ENCODE measurements around the gene DCTN2.
"Not testable (repeated sequence)": the region's sequence is repeated elsewhere in the genome, so short reads cannot be mapped to it uniquely, and the experiment has no call there.

DCTN2 gene

GRCh38 chr12:57576613-57577160, 29.7 kb upstream of the DCTN2 start:
- no peak for DNase-seq (ENCODE audit: low read depth in 3 of 3)

GRCh38 chr12:57575771-57576612, 29.0 kb upstream of the DCTN2 start:
- DNase-seq (ENCODE audit: low read depth in 3 of 3), result no peak

- no peak for DNase-seq (ENCODE audit: low read depth in 3 of 3)
Observed at GRCh38 chr12:57574795-57575194, 27.8 kb upstream of the DCTN2 start.

GRCh38 chr12:57571926-57572762, 25.2 kb upstream of the DCTN2 start:
- DNase-seq (ENCODE audit: low read depth in 3 of 3), result no peak

GRCh38 chr12:57570438-57570837, 23.4 kb upstream of the DCTN2 start:
- not testable (repeated sequence) for DNase-seq (ENCODE audit: low read depth in 3 of 3)

- DNase-seq (ENCODE audit: low read depth in 3 of 3), result no peak
Observed at GRCh38 chr12:57569858-57570257, 22.9 kb upstream of the DCTN2 start.

- DNase-seq (ENCODE audit: low read depth in 3 of 3), result no peak
Observed at GRCh38 chr12:57568838-57569237, 21.8 kb upstream of the DCTN2 start.

GRCh38 chr12:57564178-57564740, 17.3 kb upstream of the DCTN2 start:
- DNase-seq (ENCODE audit: low read depth in 3 of 3), result no peak

- DNase-seq (ENCODE audit: low read depth in 3 of 3), result no peak
Observed at GRCh38 chr12:57563358-57563757, 16.4 kb upstream of the DCTN2 start.

- DNase-seq (ENCODE audit: low read depth in 3 of 3), result not testable (repeated sequence)
Observed at GRCh38 chr12:57561117-57561516, 14.1 kb upstream of the DCTN2 start.

GRCh38 chr12:57560516-57560915, 13.5 kb upstream of the DCTN2 start:
- no peak for DNase-seq (ENCODE audit: low read depth in 3 of 3)

GRCh38 chr12:57558864-57559263, 11.9 kb upstream of the DCTN2 start:
- DNase-seq (ENCODE audit: low read depth in 3 of 3), result no peak

- no peak for DNase-seq (ENCODE audit: low read depth in 3 of 3)
Observed at GRCh38 chr12:57554897-57555296, 7.9 kb upstream of the DCTN2 start.

GRCh38 chr12:57554453-57554852, 7.5 kb upstream of the DCTN2 start:
- DNase-seq (ENCODE audit: low read depth in 3 of 3), result no peak

- DNase-seq (ENCODE audit: low read depth in 3 of 3), result no peak
Observed at GRCh38 chr12:57553343-57554202, 6.6 kb upstream of the DCTN2 start.

GRCh38 chr12:57552835-57553313, 5.9 kb upstream of the DCTN2 start:
- no peak for DNase-seq (ENCODE audit: low read depth in 3 of 3)

- DNase-seq (ENCODE audit: low read depth in 3 of 3), result no peak
Observed at GRCh38 chr12:57552306-57552651, 5.3 kb upstream of the DCTN2 start.

- no peak for DNase-seq (ENCODE audit: low read depth in 3 of 3)
Observed at GRCh38 chr12:57551637-57552305, 4.8 kb upstream of the DCTN2 start.

- no peak for DNase-seq (ENCODE audit: low read depth in 3 of 3)
Observed at GRCh38 chr12:57550641-57551549, 3.9 kb upstream of the DCTN2 start.

Measured in stimulated activated CD4-positive, alpha-beta T cell treated with anti-CD3 and anti-CD28 coated beads, TNF-alpha, amount 100 ng/mL, for 4 hours (primary cell).